CD14-positive monocyte (primary cell): ENCODE data around the gene SMIM8. TPM values are rescaled to one million over a fixed set of nuclear protein-coding genes. Genes with fewer than 3 reads are reported as not detected.

Source experiments
- DNase-seq, 3 donors: peaks; one replicate each; pipeline ENCODE4 v3.0.0-alpha.2; 2011 to 2022
- H2AFZ ChIP-seq: 2 replicates; pipeline ENCODE4 v1.6.0; 2012; ENCODE audit warnings: mild to moderate bottlenecking, low read depth, low read length, inconsistent platforms; ENCODE audit not compliant: insufficient read depth, poor library complexity, severe bottlenecking
- H3K27ac ChIP-seq, 2 donors: 1 replicate in 1 of 2; 2 replicates in 1 of 2; pipeline ENCODE4 v1.5.1; 2012 to 2013; ENCODE audit warnings: low read length in 2 of 2, control low read depth in 1 of 2, inconsistent platforms in 1 of 2, low read depth in 1 of 2, mild to moderate bottlenecking in 1 of 2
- H3K27me3 ChIP-seq, 2 donors: one replicate each; pipeline versions ENCODE4 v1.6.0 to v1.6.1; 2011 to 2013; ENCODE audit warnings: low read length in 2 of 2; ENCODE audit not compliant: control insufficient read depth in 2 of 2, insufficient read depth in 2 of 2
- H3K36me3 ChIP-seq, 2 donors: replicated peaks in 1 of 2; 1 replicate in 1 of 2; 2 replicates in 1 of 2; pipeline versions ENCODE4 v1.5.1 to v1.6.1; 2012 to 2013; ENCODE audit warnings: low read length in 2 of 2, control low read depth in 1 of 2, inconsistent platforms in 1 of 2, mild to moderate bottlenecking in 1 of 2; ENCODE audit not compliant: insufficient read depth in 2 of 2, control insufficient read depth in 1 of 2
- H3K4me1 ChIP-seq, 2 donors: 1 replicate in 1 of 2; 2 replicates in 1 of 2; pipeline versions ENCODE4 v1.5.1 to v1.6.1; 2012 to 2013; ENCODE audit warnings: low read length in 2 of 2, control low read depth in 1 of 2, inconsistent platforms in 1 of 2, mild to moderate bottlenecking in 1 of 2, moderate library complexity in 1 of 2; ENCODE audit not compliant: insufficient read depth in 2 of 2, control insufficient read depth in 1 of 2
- H3K4me2 ChIP-seq: replicated peaks from 2 replicates; pipeline ENCODE3; 2012; ENCODE audit warnings: low read length, moderate library complexity, mild to moderate bottlenecking; ENCODE audit not compliant: poor library complexity, severe bottlenecking; ENCODE audit errors: extremely low read depth
- H3K4me3 ChIP-seq, 3 experiments: fragments of 200-600 bp in 1 of 3; sonication (generic) in 1 of 3; replicated peaks in 1 of 3; 1 replicate in 2 of 3; 2 replicates in 1 of 3; pipeline ENCODE4 v1.5.1; 2011 to 2013; ENCODE audit warnings: low read length in 3 of 3, mild to moderate bottlenecking in 3 of 3, control low read depth in 2 of 3, low read depth in 2 of 3, inconsistent platforms in 1 of 3, moderate library complexity in 1 of 3
- H3K79me2 ChIP-seq: 2 replicates; pipeline ENCODE4 v1.6.0; 2012; ENCODE audit warnings: mild to moderate bottlenecking, control low read depth, inconsistent platforms, low read length, moderate library complexity; ENCODE audit not compliant: insufficient read depth
- H3K9ac ChIP-seq: 2 replicates; pipeline ENCODE4 v1.6.0; 2017; ENCODE audit warnings: low read length, mild to moderate bottlenecking; ENCODE audit not compliant: insufficient read depth, poor library complexity, severe bottlenecking
- H3K9me3 ChIP-seq, 2 donors: replicated peaks in 1 of 2; 1 replicate in 1 of 2; 2 replicates in 1 of 2; pipeline versions ENCODE4 v1.5.1 to v1.6.1; 2012 to 2013; ENCODE audit warnings: low read length in 2 of 2, control low read depth in 1 of 2; ENCODE audit not compliant: control insufficient read depth in 1 of 2, insufficient read depth in 1 of 2
- H4K20me1 ChIP-seq: 2 replicates; pipeline ENCODE4 v1.6.0; 2012; ENCODE audit warnings: mild to moderate bottlenecking, low read length, control low read depth, moderate library complexity; ENCODE audit not compliant: insufficient read depth
- H3K27ac Mint-ChIP-seq, 7 donors: one replicate each; pipeline ENCODE4 v1.8.0; 2020; ENCODE audit warnings: mild to moderate bottlenecking in 7 of 7, mixed read lengths in 7 of 7, moderate library complexity in 6 of 7, inconsistent platforms in 2 of 7
- H3K27me3 Mint-ChIP-seq, 3 donors: one replicate each; pipeline ENCODE4 v1.8.0; 2021 to 2022; ENCODE audit warnings: low read depth in 3 of 3, mild to moderate bottlenecking in 3 of 3, mixed read lengths in 3 of 3, moderate library complexity in 3 of 3, inconsistent platforms in 1 of 3
- H3K36me3 Mint-ChIP-seq, 2 donors: one replicate each; pipeline ENCODE4 v1.8.0; 2020; ENCODE audit warnings: mixed read lengths in 2 of 2, inconsistent platforms in 1 of 2, mild to moderate bottlenecking in 1 of 2
- H3K4me1 Mint-ChIP-seq: one replicate; pipeline ENCODE4 v1.8.0; 2020; ENCODE audit warnings: mild to moderate bottlenecking, mixed read lengths
- H3K4me3 Mint-ChIP-seq, 2 donors: one replicate each; pipeline ENCODE4 v1.8.0; 2020; ENCODE audit warnings: mild to moderate bottlenecking in 2 of 2, mixed read lengths in 2 of 2, moderate library complexity in 1 of 2
- H3K9me3 Mint-ChIP-seq, 7 donors: one replicate each; pipeline ENCODE4 v1.8.0; 2020 to 2022; ENCODE audit warnings: mixed read lengths in 7 of 7, mild to moderate bottlenecking in 6 of 7, moderate library complexity in 6 of 7, inconsistent platforms in 2 of 7
- WGBS: methylation state at CpG from one replicate; pipeline ENCODE4 v1.1.5; 2013; ENCODE audit warnings: missing lambda C conversion rate; ENCODE audit not compliant: insufficient coverage; 5-methylcytosine and 5-hydroxymethylcytosine counted together
- intact Hi-C, 2 donors: fragments of 100-400 bp; cut with micrococcal nuclease; formaldehyde crosslinking; loops; one replicate each; pipeline versions ENCODE4 v1.15.0 to v1.15.1; 2023
- polyA plus RNA-seq, 3 donors: library from polyadenylated mRNA; depleted of rRNA in 1 of 3; unstranded in 2 of 3; stranded (reverse) in 1 of 3; fragments of 300-500 nt in 2 of 3; fragments of >200 nt in 1 of 3; fragmentation: Illumina TruSeq in 2 of 3; gene quantifications; 1 replicate in 2 of 3; 2 replicates in 1 of 3; pipeline ENCODE4 v1.2.3, GENCODE V29; 2012 to 2021
- TF ChIP-seq, protein P1 (sequence below): fragments of 200-600 bp; IDR thresholded peaks from one replicate; pipeline ENCODE4 v1.8.0; 2022; ENCODE audit warnings: antibody characterized with exemption, mild to moderate bottlenecking

SMIM8 gene
- polyA plus RNA-seq, 3 donors: 2.0 to 8.2 (median 5.9) TPM

DNA sequence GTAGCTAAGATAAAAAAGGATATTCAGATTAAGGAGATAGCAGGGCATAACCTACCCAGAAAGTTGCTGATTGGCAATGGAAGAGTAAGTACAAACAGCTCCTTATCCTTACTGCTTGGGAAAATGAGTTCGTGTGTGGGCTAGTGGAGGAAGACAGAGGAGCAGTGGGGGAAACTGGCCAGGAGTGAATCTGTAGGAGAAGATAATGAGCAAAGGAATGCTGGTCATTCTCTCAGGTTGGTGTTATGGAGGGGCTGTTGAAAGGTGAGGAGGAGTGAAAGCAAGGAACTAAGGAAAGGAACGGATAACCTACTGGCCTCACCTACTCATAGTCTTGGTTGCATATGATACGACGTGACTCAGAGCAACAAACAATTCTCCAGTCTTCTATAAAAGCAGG lies 14.0 kb downstream of the SMIM8 start:
- H3K4me3 ChIP-seq: no peak overlapping the region
- no peak overlapping the region for H2AFZ ChIP-seq
- H3K27ac Mint-ChIP-seq: no peak overlapping the region
- H3K36me3 ChIP-seq: no peaks in the 10 kb centered on the region
- peaks cover 0 to 2% (median 0%) of the 10 kb centered on the region in 7 donors for H3K9me3 Mint-ChIP-seq
- H3K36me3 Mint-ChIP-seq: peaks cover 4 to 9% of the 10 kb centered on the region in 2 donors
- 100% methylated on average over 1 of the region's 4 CpGs for WGBS
- no peak overlapping the region for H3K4me2 ChIP-seq
- H3K79me2 ChIP-seq: no peaks in the 10 kb centered on the region
- H3K9ac ChIP-seq: no peak overlapping the region
- intact Hi-C loops: no loop called here
- no peak overlapping the region for H3K4me3 Mint-ChIP-seq
- no peaks in the 10 kb centered on the region for H3K27me3 ChIP-seq
- peaks cover 10% of the 10 kb centered on the region for H3K4me1 Mint-ChIP-seq
- DNase-seq: no peak
- no peaks in the 10 kb centered on the region for H3K27me3 Mint-ChIP-seq
- TF ChIP-seq, protein P1, sequence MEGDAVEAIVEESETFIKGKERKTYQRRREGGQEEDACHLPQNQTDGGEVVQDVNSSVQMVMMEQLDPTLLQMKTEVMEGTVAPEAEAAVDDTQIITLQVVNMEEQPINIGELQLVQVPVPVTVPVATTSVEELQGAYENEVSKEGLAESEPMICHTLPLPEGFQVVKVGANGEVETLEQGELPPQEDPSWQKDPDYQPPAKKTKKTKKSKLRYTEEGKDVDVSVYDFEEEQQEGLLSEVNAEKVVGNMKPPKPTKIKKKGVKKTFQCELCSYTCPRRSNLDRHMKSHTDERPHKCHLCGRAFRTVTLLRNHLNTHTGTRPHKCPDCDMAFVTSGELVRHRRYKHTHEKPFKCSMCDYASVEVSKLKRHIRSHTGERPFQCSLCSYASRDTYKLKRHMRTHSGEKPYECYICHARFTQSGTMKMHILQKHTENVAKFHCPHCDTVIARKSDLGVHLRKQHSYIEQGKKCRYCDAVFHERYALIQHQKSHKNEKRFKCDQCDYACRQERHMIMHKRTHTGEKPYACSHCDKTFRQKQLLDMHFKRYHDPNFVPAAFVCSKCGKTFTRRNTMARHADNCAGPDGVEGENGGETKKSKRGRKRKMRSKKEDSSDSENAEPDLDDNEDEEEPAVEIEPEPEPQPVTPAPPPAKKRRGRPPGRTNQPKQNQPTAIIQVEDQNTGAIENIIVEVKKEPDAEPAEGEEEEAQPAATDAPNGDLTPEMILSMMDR: no peak
- no peaks in the 10 kb centered on the region for H4K20me1 ChIP-seq
- no peaks in the 10 kb centered on the region for H3K4me1 ChIP-seq
- H3K9me3 ChIP-seq: no peaks in the 10 kb centered on the region
- H3K27ac ChIP-seq: no peak overlapping the region

DNA sequence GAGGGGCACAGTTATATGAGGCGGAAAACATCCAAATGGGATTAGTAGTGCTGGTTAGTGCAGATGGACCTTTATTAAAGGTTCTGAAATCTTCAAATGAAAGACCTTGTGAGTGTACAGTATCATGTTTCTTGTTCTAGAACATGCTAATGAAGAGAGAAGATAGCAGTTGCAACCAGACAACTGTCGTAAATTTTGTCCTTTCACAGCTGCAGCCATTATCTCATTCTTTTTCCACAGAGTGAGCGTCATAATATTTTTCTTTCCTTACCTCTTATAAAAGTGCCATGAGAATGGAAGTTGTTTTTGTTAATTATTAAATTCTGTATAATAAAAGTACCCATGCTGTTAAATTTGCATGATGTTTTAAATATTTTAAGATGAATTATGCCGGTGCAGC lies 17.8 kb downstream of the SMIM8 start:
- Mint-ChIP-seq H3K4me3 (no peak overlapping the region), H3K4me1 (no peaks in the 10 kb centered on the region), H3K36me3 (peaks cover 4 to 11% of the 10 kb centered on the region in 2 donors), H3K9me3 (no peaks in the 10 kb centered on the region), H3K27ac (no peak overlapping the region), H3K27me3 (no peaks in the 10 kb centered on the region)
- Histone ChIP-seq H3K4me1 (no peaks in the 10 kb centered on the region), H3K9ac (no peak overlapping the region), H4K20me1 (no peaks in the 10 kb centered on the region), H3K27me3 (no peaks in the 10 kb centered on the region), H3K4me2 (no peak overlapping the region), H2AFZ (no peak overlapping the region), H3K79me2 (no peaks in the 10 kb centered on the region), H3K27ac (no peak overlapping the region), H3K4me3 (no peak overlapping the region), H3K36me3 (no peaks in the 10 kb centered on the region), H3K9me3 (no peaks in the 10 kb centered on the region)
- intact Hi-C loops: no loop called here
- TF ChIP-seq, protein P1: no peak
- no peak for DNase-seq
- 83% methylated on average over 1 of the region's 4 CpGs for WGBS
